Pons (tissue), 1 donor: ENCODE results near the gene TLE6.
"Not testable (repeated sequence)": the region's sequence is repeated elsewhere in the genome, so short reads cannot be mapped to it uniquely, and the experiment has no call there.

Experiments
- DNase-seq: peaks from one replicate; pipeline ENCODE4 v3.0.0-alpha.2; 2016; ENCODE audit warnings: low spot score

The TLE6 gene

GRCh38 chr19:2977001-2977745, at the start of gene TLE6:
Gene TLE6 (plus strand): TSS chr19:2977564. CDS start chr19:2978234, 670 bp downstream.
- peak; percentile 87 for DNase-seq

- DNase-seq, result no peak
Observed at GRCh38 chr19:2933490-2933910, 43.9 kb upstream of the TLE6 start.

GRCh38 chr19:2935863-2936262, 41.5 kb upstream of the TLE6 start:
- not testable (repeated sequence) for DNase-seq

- no peak for DNase-seq
Observed at GRCh38 chr19:2942928-2943640, 34.3 kb upstream of the TLE6 start.

- DNase-seq, result no peak
Observed at GRCh38 chr19:2944403-2944774, 33.0 kb upstream of the TLE6 start.

- peak; percentile 99 for DNase-seq
Observed at GRCh38 chr19:2944775-2945574, 32.4 kb upstream of the TLE6 start, which contains the start of gene ZNF77. Gene ZNF77 (minus strand): TSS chr19:2944971. CDS start chr19:2944840, 131 bp downstream.

GRCh38 chr19:2945575-2946184, 31.7 kb upstream of the TLE6 start:
- DNase-seq, result no peak

GRCh38 chr19:2949939-2950285, 27.5 kb upstream of the TLE6 start:
- no peak for DNase-seq

- DNase-seq, result peak; percentile 100
Observed at GRCh38 chr19:2950286-2951124, 26.9 kb upstream of the TLE6 start.

GRCh38 chr19:2952953-2953481, 24.3 kb upstream of the TLE6 start:
- DNase-seq, result no peak

GRCh38 chr19:2957160-2957559, 20.2 kb upstream of the TLE6 start:
- DNase-seq, result no peak

- DNase-seq, result no peak
Observed at GRCh38 chr19:2960120-2960519, 17.2 kb upstream of the TLE6 start.

- peak; percentile 85 for DNase-seq
Observed at GRCh38 chr19:2962018-2962670, 15.2 kb upstream of the TLE6 start.

- DNase-seq, result no peak
Observed at GRCh38 chr19:2963122-2963521, 14.2 kb upstream of the TLE6 start.

GRCh38 chr19:2963631-2964030, 13.7 kb upstream of the TLE6 start:
- DNase-seq, result not testable (repeated sequence)

- no peak for DNase-seq
Observed at GRCh38 chr19:2964874-2965273, 12.5 kb upstream of the TLE6 start.

- no peak for DNase-seq
Observed at GRCh38 chr19:2967972-2968371, 9.4 kb upstream of the TLE6 start.

GRCh38 chr19:2969104-2969504, 8.3 kb upstream of the TLE6 start:
- DNase-seq, result peak; percentile 14

GRCh38 chr19:2970201-2970835, 7.0 kb upstream of the TLE6 start:
- DNase-seq, result no peak

- DNase-seq, result no peak
Observed at GRCh38 chr19:2973229-2973628, 4.1 kb upstream of the TLE6 start.
